Natural killer cell (primary cell): ENCODE results near the gene TAAR6. TPM values are rescaled to one million over a fixed set of nuclear protein-coding genes. Genes with fewer than 3 reads are reported as not detected.

ENCODE experiments used
- ATAC-seq, 3 donors: fragments of 150-1000 bp in 2 of 3; fragments of 200-7000 bp in 1 of 3; cut with Tn5 transposase; 1 replicate in 1 of 3; 2 replicates in 2 of 3; pipeline ENCODE4 v1.10.0; 2021; ENCODE audit warnings: mild to moderate bottlenecking in 2 of 3, moderate library complexity in 2 of 3
- DNase-seq, 2 donors: peaks; one replicate each; pipeline versions ENCODE4 v3.0.0 to v3.0.0-alpha.2; 2013 to 2021; ENCODE audit warnings: mixed read lengths in 1 of 2
- H3K27ac ChIP-seq: one replicate; pipeline ENCODE4 v1.5.1; 2013; ENCODE audit warnings: mild to moderate bottlenecking, low read length
- H3K27me3 ChIP-seq: one replicate; pipeline ENCODE4 v1.6.1; 2013; ENCODE audit warnings: low read length; ENCODE audit not compliant: control insufficient read depth, insufficient read depth
- H3K36me3 ChIP-seq: one replicate; pipeline ENCODE4 v1.6.1; 2013; ENCODE audit warnings: low read length; ENCODE audit not compliant: control insufficient read depth, insufficient read depth
- H3K4me1 ChIP-seq: one replicate; pipeline ENCODE4 v1.6.1; 2013; ENCODE audit warnings: low read length; ENCODE audit not compliant: control insufficient read depth, insufficient read depth
- H3K4me3 ChIP-seq: one replicate; pipeline ENCODE4 v1.5.1; 2013; ENCODE audit warnings: low read length
- H3K9me3 ChIP-seq: one replicate; pipeline ENCODE4 v1.6.1; 2013; ENCODE audit warnings: low read length; ENCODE audit not compliant: control insufficient read depth, insufficient read depth
- H3K27ac Mint-ChIP-seq, 2 donors: one replicate each; pipeline ENCODE4 v1.8.0; 2022; ENCODE audit warnings: mild to moderate bottlenecking in 2 of 2, mixed read lengths in 2 of 2, moderate library complexity in 1 of 2
- H3K27me3 Mint-ChIP-seq, 2 donors: one replicate each; pipeline ENCODE4 v1.8.0; 2022; ENCODE audit warnings: low read depth in 2 of 2, mixed read lengths in 2 of 2
- H3K36me3 Mint-ChIP-seq: one replicate; pipeline ENCODE4 v1.8.0; 2022; ENCODE audit warnings: mixed read lengths
- H3K4me1 Mint-ChIP-seq, 2 donors: one replicate each; pipeline ENCODE4 v1.8.0; 2022; ENCODE audit warnings: mixed read lengths in 2 of 2
- H3K4me3 Mint-ChIP-seq: one replicate; pipeline ENCODE4 v1.8.0; 2022; ENCODE audit warnings: mild to moderate bottlenecking, moderate library complexity, mixed read lengths
- H3K9me3 Mint-ChIP-seq, 2 donors: one replicate each; pipeline ENCODE4 v1.8.0; 2022; ENCODE audit warnings: mixed read lengths in 2 of 2
- CTCF ChIP-seq: fragments of 200-600 bp; IDR thresholded peaks from one replicate; pipeline ENCODE4 v1.8.0; 2022; ENCODE audit warnings: antibody characterized with exemption
- WGBS: methylation state at CpG from one replicate; pipeline ENCODE4 v1.1.7; 2013; ENCODE audit warnings: missing lambda C conversion rate; ENCODE audit not compliant: insufficient coverage; 5-methylcytosine and 5-hydroxymethylcytosine counted together
- intact Hi-C: fragments of 100-400 bp; cut with micrococcal nuclease; formaldehyde crosslinking; loops from one replicate; pipeline ENCODE4 v1.14.2; 2022
- total RNA-seq, 4 donors: library from RNA; stranded (reverse); fragments of 120-200 nt in 1 of 4; gene quantifications; one replicate each; pipeline versions ENCODE4 v1.2.3 to v1.2.4, GENCODE V29; 2013 to 2022

TAAR6 gene
- total RNA-seq, 3 donors from 2014 or later (not counting 1 experiment from before 2014, with no cell fraction given) = not detected

DNA sequence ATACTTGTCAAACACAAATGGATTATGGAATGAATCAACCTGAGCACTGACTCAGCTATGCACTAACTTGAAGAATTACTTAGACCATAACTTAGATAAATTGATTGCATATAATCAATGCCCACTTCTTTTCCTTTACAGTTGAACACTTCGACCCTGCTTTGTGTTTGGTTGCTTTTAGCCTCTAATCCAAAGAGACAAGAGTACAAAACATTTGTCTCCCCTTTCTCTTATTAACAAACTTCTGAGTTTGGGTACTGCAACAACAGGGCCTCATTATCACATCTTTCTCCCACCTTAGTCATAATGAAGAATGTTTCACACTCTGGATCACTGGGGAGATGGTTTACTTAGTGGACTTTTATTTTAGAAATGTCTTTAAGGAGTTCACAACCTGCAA is 2.6 kb upstream of the TAAR6 start:
- peaks cover 10 to 34% of the 10 kb centered on the region in 2 donors for H3K27me3 Mint-ChIP-seq
- Histone ChIP-seq H3K4me3 (no peak overlapping the region), H3K27me3 (peaks cover 9% of the 10 kb centered on the region), H3K4me1 (no peaks in the 10 kb centered on the region), H3K9me3 (no peaks in the 10 kb centered on the region), H3K27ac (no peak overlapping the region), H3K36me3 (no peaks in the 10 kb centered on the region)
- ATAC-seq (no peak), DNase-seq (no peak)
- H3K4me3 Mint-ChIP-seq = no peak overlapping the region
- no peak overlapping the region for H3K27ac Mint-ChIP-seq
- intact Hi-C loops = no loop called here
- 85% methylated on average over 1 of the region's 1 CpG for WGBS
- H3K36me3 Mint-ChIP-seq = no peaks in the 10 kb centered on the region
- no peaks in the 10 kb centered on the region for H3K9me3 Mint-ChIP-seq
- no peak for TF ChIP-seq CTCF
- H3K4me1 Mint-ChIP-seq = no peaks in the 10 kb centered on the region

- no peaks in the 10 kb centered on the region for H3K4me1 Mint-ChIP-seq
- no peak for TF ChIP-seq CTCF
- H3K27me3 Mint-ChIP-seq = peaks cover 11 to 45% of the 10 kb centered on the region in 2 donors
- Histone ChIP-seq H3K4me3 (no peak overlapping the region), H3K4me1 (no peaks in the 10 kb centered on the region), H3K36me3 (no peaks in the 10 kb centered on the region), H3K9me3 (no peaks in the 10 kb centered on the region), H3K27me3 (peaks cover 9% of the 10 kb centered on the region), H3K27ac (no peak overlapping the region)
- H3K9me3 Mint-ChIP-seq = no peaks in the 10 kb centered on the region
- no peak overlapping the region for H3K4me3 Mint-ChIP-seq
- H3K36me3 Mint-ChIP-seq = no peaks in the 10 kb centered on the region
- intact Hi-C loops = no loop called here
- WGBS = 61% methylated on average over 4 of the region's 6 CpGs
- ATAC-seq (no peak), DNase-seq (no peak)
- no peak overlapping the region for H3K27ac Mint-ChIP-seq
Observed at GRCh38 chr6:132568611-132569010, 1.5 kb upstream of the TAAR6 start.

DNA sequence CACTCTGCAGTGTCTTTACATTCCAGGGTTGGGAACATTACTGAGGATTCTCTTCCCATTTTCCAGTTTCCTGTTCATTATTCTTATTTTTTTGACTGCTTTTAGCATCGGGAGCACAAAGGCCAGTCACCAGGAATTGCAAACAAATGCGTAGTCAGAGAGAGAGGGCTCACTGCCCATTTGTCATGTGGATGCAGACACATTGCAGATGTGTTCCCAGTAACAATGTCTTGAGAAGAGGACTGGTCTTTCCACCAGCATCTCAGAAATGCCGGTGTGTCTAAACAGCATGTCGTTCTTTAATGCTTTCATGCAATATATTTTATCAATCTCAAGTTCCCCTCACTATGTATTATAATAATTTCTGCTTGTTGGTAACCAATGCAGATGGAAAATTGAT is 952 bp upstream of the TAAR6 start:
- 93% methylated on average over 3 of the region's 4 CpGs for WGBS
- no peak overlapping the region for H3K4me3 ChIP-seq
- no peaks in the 10 kb centered on the region for H3K36me3 ChIP-seq
- peaks cover 13 to 50% of the 10 kb centered on the region in 2 donors for H3K27me3 Mint-ChIP-seq
- H3K9me3 ChIP-seq = no peaks in the 10 kb centered on the region
- DNase-seq (no peak), ATAC-seq (no peak)
- H3K27ac ChIP-seq = no peak overlapping the region
- no peaks in the 10 kb centered on the region for H3K36me3 Mint-ChIP-seq
- H3K27ac Mint-ChIP-seq = no peak overlapping the region
- intact Hi-C loops = no loop called here
- peaks cover 9% of the 10 kb centered on the region for H3K27me3 ChIP-seq
- H3K4me1 Mint-ChIP-seq = no peaks in the 10 kb centered on the region
- TF ChIP-seq CTCF = no peak
- no peak overlapping the region for H3K4me3 Mint-ChIP-seq
- H3K9me3 Mint-ChIP-seq = no peaks in the 10 kb centered on the region
- no peaks in the 10 kb centered on the region for H3K4me1 ChIP-seq

DNA sequence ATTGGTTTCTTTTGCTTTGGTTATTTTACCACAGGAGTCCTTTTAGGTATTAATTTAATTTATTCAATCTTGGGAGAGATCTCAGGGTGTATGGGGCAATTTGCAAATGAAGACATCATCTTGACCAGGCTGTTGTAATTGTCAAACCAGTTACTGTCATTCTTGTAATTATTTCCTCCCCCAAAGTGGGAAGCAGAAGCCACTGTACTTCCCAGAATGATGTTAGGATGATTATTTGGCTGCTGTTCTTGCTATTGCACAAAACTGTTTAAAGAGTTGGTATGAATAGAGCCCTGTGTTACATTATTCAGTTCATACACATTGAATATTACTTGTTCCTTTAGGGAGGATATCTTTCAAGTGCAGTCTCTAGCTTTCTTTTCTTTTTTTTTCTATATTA is 1.7 kb downstream of the TAAR6 start:
- Histone ChIP-seq H3K27me3 (peaks cover 9% of the 10 kb centered on the region), H3K27ac (no peak overlapping the region), H3K36me3 (no peaks in the 10 kb centered on the region), H3K4me3 (no peak overlapping the region), H3K9me3 (no peaks in the 10 kb centered on the region), H3K4me1 (no peaks in the 10 kb centered on the region)
- intact Hi-C loops = no loop called here
- H3K9me3 Mint-ChIP-seq = no peaks in the 10 kb centered on the region
- H3K4me1 Mint-ChIP-seq = no peaks in the 10 kb centered on the region
- no peak for ATAC-seq
- no peaks in the 10 kb centered on the region for H3K36me3 Mint-ChIP-seq
- no peak overlapping the region for H3K4me3 Mint-ChIP-seq
- H3K27me3 Mint-ChIP-seq = peaks cover 13 to 44% of the 10 kb centered on the region in 2 donors
- DNase-seq = no peak
- no peak for TF ChIP-seq CTCF
- no peak overlapping the region for H3K27ac Mint-ChIP-seq
